K562 (cell line): ENCODE results near the gene G6PC3. TPM values are rescaled to one million over a fixed set of nuclear protein-coding genes. Genes with fewer than 3 reads are reported as not detected.

Experiments
- BCOR ChIP-seq: fragments of 450-650 bp; IDR thresholded peaks from 2 replicates; pipeline ENCODE4 v1.6.1; 2016
- CBFA2T2 ChIP-seq: fragments of 450-650 bp; conservative IDR thresholded peaks from 2 replicates; pipeline ENCODE4 v1.6.1; 2017; ENCODE audit warnings: mild to moderate bottlenecking
- CBFA2T3 ChIP-seq: fragments of 450-650 bp; IDR thresholded peaks from 2 replicates; pipeline ENCODE4 v1.6.1; 2017
- CHCHD3 ChIP-seq: fragments of 250-450 bp; sonication (Bioruptor Pico); IDR thresholded peaks from 2 replicates; pipeline ENCODE4 v2.1.2; 2022; ENCODE audit warnings: mild to moderate bottlenecking
- EGR1 ChIP-seq: fragments of 450-650 bp; conservative IDR thresholded peaks from 2 replicates; pipeline ENCODE4 v1.6.1; 2017; ENCODE audit warnings: mild to moderate bottlenecking
- FOXA3 ChIP-seq, 2 experiments: fragments of 450-650 bp in 1 of 2; sonication (generic) in 1 of 2; formaldehyde crosslinking; IDR thresholded peaks in 1 of 2; conservative IDR thresholded peaks in 1 of 2; 2 replicates each; pipeline versions ENCODE4 v1.4.0 to v1.8.0; 2020 to 2022; ENCODE audit warnings: mild to moderate bottlenecking in 2 of 2, missing genetic modification reagents in 1 of 2
- JUN ChIP-seq, 2 experiments: sonication (generic) in 1 of 2; formaldehyde crosslinking in 1 of 2; IDR thresholded peaks; 2 replicates each; pipeline versions ENCODE4 v1.6.1 to v1.8.0; 2012 to 2022; ENCODE audit warnings: borderline replicate concordance in 2 of 2, mild to moderate bottlenecking in 2 of 2, improper control_type of control experiment in 1 of 2, low read depth in 1 of 2, low read length in 1 of 2, missing genetic modification reagents in 1 of 2
- NCOR1 ChIP-seq: fragments of 450-650 bp; IDR thresholded peaks from 2 replicates; pipeline ENCODE4 v1.6.1; 2016; ENCODE audit warnings: mild to moderate bottlenecking, moderate library complexity
- TAF7 ChIP-seq: fragments of 450-650 bp; IDR thresholded peaks from 2 replicates; pipeline ENCODE4 v1.6.1; 2016; ENCODE audit warnings: missing genetic modification characterization, missing compliant biosample characterization
- TCF3 ChIP-seq: sonication (generic); formaldehyde crosslinking; IDR thresholded peaks from 2 replicates; pipeline ENCODE4 v1.4.0; 2020; ENCODE audit warnings: mild to moderate bottlenecking, missing genetic modification reagents
- TRIM24 ChIP-seq, 2 experiments: fragments of 450-650 bp; IDR thresholded peaks; 2 replicates each; pipeline ENCODE4 v1.6.1; 2016
- ZNF121 ChIP-seq: sonication (generic); formaldehyde crosslinking; conservative IDR thresholded peaks from 2 replicates; pipeline ENCODE4 v1.8.0; 2022; ENCODE audit warnings: missing genetic modification reagents
- polyA plus RNA-seq, 8 experiments: library from polyadenylated mRNA; depleted of rRNA in 4 of 8; stranded (reverse) in 5 of 8; unstranded in 3 of 8; fragments of >200 nt; fragmentation: Nextera tagmentation in 2 of 8; fragmentation: Illumina TruSeq in 1 of 8; extraction: Ambion mirVana in 2 of 8; extraction: Trizol in 1 of 8; gene quantifications; 2 replicates each; pipeline versions ENCODE4 v1.2.1 to v1.2.3, GENCODE V29; 2011 to 2014; ENCODE audit warnings: inconsistent platforms in 1 of 8, missing spikeins in 1 of 8
- total RNA-seq, 7 experiments: library from RNA; depleted of rRNA in 6 of 7; stranded (reverse); fragments of >200 nt in 6 of 7; fragmentation: Illumina TruSeq in 2 of 7; extraction: Trizol in 2 of 7; gene quantifications; 2 replicates each; pipeline versions ENCODE4 v1.2.1 to v1.2.3, GENCODE V29; 2011 to 2021; ENCODE audit warnings: low replicate concordance in 1 of 7
- TF ChIP-seq, protein P1 (sequence below): sonication (generic); formaldehyde crosslinking; IDR thresholded peaks from 2 replicates; pipeline ENCODE4 v1.8.0; 2022; ENCODE audit warnings: missing genetic modification reagents, mild to moderate bottlenecking, moderate library complexity, borderline replicate concordance
- TF ChIP-seq, protein P2 (sequence below): fragments of 450-650 bp; IDR thresholded peaks from 2 replicates; pipeline ENCODE4 v1.6.1; 2017; ENCODE audit warnings: antibody characterized with exemption
- TF ChIP-seq, protein P3 (sequence below): fragments of 450-650 bp; IDR thresholded peaks from 2 replicates; pipeline ENCODE4 v1.6.1; 2016; ENCODE audit warnings: antibody characterized with exemption
- TF ChIP-seq, protein P4 (sequence below): fragments of 450-650 bp; IDR thresholded peaks from 2 replicates; pipeline ENCODE4 v1.6.1; 2018; ENCODE audit not compliant: partially characterized antibody
- TF ChIP-seq, protein P5 (sequence below): sonication (generic); formaldehyde crosslinking; IDR thresholded peaks from 2 replicates; pipeline ENCODE4 v1.9.0; 2022; ENCODE audit warnings: mild to moderate bottlenecking, missing genetic modification reagents

The G6PC3 gene
- total and polyA plus RNA-seq, 9 of the 15 experiments (the other 6 are each of a cell fraction or from before 2014, with no cell fraction given), result 10.4 to 57.8 (median 31.1) TPM

DNA sequence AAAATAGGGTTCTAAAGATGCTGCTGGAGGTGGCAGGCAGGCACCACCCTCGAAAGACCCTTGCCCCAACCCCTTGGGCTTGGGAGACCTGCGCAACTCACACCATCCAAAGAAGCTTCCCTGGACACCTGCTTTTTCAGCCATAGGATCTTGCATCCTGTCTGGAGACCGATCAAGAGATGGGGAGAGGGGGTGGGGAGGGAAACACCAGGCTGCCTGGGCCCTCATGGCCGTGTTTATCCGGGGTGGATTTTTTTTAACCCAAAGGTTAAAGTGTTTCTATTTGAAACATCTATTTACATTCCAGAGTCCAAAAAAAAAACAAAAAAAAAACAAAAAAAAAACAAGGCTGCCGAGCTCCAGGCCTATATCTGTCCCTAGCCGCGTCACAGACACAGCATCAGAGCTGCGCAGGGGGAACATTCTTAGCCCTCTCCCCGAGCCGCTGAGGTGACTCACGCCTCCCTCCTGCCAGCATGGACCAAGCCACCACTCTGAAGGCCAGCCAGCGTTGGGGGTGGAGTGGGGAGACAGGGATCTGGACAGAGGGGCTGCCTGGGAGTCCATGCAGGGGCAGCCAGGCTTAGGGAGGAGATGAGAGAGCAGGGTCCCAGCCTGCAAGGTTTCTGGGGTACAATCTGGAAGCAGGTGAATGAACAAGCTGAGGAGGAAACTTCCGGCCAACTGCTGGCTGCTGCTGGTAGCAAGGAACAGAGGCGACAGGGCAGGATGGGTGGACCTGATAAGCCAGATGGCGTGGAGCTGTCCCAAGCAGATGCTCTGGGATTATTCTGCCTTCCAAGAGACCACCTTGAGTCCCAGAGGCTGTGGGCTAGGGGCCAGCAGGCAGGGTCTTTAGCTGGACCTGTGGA lies 38.1 kb downstream of the G6PC3 start (continued):
- TF ChIP-seq, protein P1, sequence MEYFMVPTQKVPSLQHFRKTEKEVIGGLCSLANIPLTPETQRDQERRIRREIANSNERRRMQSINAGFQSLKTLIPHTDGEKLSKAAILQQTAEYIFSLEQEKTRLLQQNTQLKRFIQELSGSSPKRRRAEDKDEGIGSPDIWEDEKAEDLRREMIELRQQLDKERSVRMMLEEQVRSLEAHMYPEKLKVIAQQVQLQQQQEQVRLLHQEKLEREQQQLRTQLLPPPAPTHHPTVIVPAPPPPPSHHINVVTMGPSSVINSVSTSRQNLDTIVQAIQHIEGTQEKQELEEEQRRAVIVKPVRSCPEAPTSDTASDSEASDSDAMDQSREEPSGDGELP (CRISPR knock-in tag), result peak; percentile 37; the same call in 1 of the 2 replicates
- TF ChIP-seq TRIM24 (IDR thresholded peaks at IDR 0.05) (0 out of 4 replicates have a peak, but pooled peaks of 1 of the 2 experiments have one; percentile 15), BCOR (0 out of 2 replicates have a peak, but pooled peaks have one; percentile 18), TAF7 (no peak), JUN (IDR thresholded peaks at IDR 0.05; ENCODE audit: borderline replicate concordance, low read depth, low read length) (peak; percentile 46; the same call in 1 of the 2 replicates), JUN (CRISPR knock-in tag; IDR thresholded peaks at IDR 0.05; ENCODE audit: borderline replicate concordance) (no peak), NCOR1 (0 out of 2 replicates have a peak, but pooled peaks have one; percentile 18), TCF3 (CRISPR knock-in tag) (no peak; the same call in none of the 2 replicates), CBFA2T2 (peak; percentile 43), FOXA3 (CRISPR knock-in tag; conservative IDR thresholded peaks at IDR 0.05 in 1 of 2, IDR thresholded peaks at IDR 0.05 in 1 of 2) (0 out of 4 replicates have a peak, but pooled peaks of 1 of the 2 experiments have one; percentile 9), CBFA2T3 (peak; percentile 71), CHCHD3 (no peak), ZNF121 (CRISPR knock-in tag) (peak; percentile 85), EGR1 (peak; percentile 9; the same call in 1 of the 2 replicates)
- TF ChIP-seq, protein P2, sequence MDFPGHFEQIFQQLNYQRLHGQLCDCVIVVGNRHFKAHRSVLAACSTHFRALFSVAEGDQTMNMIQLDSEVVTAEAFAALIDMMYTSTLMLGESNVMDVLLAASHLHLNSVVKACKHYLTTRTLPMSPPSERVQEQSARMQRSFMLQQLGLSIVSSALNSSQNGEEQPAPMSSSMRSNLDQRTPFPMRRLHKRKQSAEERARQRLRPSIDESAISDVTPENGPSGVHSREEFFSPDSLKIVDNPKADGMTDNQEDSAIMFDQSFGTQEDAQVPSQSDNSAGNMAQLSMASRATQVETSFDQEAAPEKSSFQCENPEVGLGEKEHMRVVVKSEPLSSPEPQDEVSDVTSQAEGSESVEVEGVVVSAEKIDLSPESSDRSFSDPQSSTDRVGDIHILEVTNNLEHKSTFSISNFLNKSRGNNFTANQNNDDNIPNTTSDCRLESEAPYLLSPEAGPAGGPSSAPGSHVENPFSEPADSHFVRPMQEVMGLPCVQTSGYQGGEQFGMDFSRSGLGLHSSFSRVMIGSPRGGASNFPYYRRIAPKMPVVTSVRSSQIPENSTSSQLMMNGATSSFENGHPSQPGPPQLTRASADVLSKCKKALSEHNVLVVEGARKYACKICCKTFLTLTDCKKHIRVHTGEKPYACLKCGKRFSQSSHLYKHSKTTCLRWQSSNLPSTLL, result no peak
- TF ChIP-seq, protein P3, sequence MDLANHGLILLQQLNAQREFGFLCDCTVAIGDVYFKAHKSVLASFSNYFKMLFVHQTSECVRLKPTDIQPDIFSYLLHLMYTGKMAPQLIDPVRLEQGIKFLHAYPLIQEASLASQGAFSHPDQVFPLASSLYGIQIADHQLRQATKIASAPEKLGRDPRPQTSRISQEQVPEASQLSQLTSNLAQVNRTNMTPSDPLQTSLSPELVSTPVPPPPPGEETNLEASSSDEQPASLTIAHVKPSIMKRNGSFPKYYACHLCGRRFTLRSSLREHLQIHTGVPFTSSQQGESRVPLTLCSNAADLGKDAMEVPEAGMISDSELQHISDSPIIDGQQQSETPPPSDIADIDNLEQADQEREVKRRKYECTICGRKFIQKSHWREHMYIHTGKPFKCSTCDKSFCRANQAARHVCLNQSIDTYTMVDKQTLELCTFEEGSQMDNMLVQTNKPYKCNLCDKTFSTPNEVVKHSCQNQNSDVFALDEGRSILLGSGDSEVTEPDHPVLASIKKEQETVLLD, result peak; percentile 58; the same call in 1 of the 2 replicates
- TF ChIP-seq, protein P4, sequence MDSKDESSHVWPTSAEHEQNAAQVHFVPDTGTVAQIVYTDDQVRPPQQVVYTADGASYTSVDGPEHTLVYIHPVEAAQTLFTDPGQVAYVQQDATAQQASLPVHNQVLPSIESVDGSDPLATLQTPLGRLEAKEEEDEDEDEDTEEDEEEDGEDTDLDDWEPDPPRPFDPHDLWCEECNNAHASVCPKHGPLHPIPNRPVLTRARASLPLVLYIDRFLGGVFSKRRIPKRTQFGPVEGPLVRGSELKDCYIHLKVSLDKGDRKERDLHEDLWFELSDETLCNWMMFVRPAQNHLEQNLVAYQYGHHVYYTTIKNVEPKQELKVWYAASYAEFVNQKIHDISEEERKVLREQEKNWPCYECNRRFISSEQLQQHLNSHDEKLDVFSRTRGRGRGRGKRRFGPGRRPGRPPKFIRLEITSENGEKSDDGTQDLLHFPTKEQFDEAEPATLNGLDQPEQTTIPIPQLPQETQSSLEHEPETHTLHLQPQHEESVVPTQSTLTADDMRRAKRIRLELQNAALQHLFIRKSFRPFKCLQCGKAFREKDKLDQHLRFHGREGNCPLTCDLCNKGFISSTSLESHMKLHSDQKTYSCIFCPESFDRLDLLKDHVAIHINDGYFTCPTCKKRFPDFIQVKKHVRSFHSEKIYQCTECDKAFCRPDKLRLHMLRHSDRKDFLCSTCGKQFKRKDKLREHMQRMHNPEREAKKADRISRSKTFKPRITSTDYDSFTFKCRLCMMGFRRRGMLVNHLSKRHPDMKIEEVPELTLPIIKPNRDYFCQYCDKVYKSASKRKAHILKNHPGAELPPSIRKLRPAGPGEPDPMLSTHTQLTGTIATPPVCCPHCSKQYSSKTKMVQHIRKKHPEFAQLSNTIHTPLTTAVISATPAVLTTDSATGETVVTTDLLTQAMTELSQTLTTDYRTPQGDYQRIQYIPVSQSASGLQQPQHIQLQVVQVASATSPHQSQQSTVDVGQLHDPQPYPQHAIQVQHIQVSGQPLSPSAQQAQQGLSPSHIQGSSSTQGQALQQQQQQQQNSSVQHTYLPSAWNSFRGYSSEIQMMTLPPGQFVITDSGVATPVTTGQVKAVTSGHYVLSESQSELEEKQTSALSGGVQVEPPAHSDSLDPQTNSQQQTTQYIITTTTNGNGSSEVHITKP, result peak; percentile 86
- TF ChIP-seq, protein P5, sequence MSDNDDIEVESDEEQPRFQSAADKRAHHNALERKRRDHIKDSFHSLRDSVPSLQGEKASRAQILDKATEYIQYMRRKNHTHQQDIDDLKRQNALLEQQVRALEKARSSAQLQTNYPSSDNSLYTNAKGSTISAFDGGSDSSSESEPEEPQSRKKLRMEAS (CRISPR knock-in tag), result peak; percentile 40
